GM12864 (cell line): Measurements from ENCODE around the gene C2CD2.

Experiments
- DNase-seq: peaks from one replicate; pipeline ENCODE4 v3.0.0-alpha.2; 2011; ENCODE audit warnings: low read depth
- H3K4me3 ChIP-seq: 2 replicates; pipeline ENCODE4 v1.5.1; 2011; ENCODE audit warnings: mild to moderate bottlenecking, low read depth, low read length, control low read depth
- TF ChIP-seq, protein P1 (sequence below): IDR thresholded peaks from 2 replicates; pipeline ENCODE4 v1.5.1; 2011; ENCODE audit warnings: low read depth, mild to moderate bottlenecking, moderate library complexity, low read length, control low read depth, inconsistent platforms; ENCODE audit errors: missing control alignments

The C2CD2 gene

DNA sequence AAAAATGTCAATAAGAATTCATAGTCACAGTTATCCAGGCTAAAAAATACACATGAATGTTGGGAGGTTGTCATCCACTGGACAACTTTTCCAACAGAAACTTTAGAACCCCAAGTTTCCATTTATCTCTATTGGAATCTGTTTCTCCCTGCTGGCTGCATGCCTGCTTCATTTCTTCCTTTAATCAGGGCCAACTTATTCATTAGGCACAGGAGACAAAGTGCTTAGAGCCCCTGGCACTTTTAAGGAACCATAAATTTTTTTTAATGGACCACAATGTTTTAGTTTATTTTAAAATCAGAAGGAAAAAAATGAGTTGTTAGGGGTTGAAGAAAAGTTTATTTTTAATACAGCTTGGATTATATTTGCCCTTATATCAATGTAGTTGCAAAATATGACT lies 26.7 kb upstream of the C2CD2 start:
- no peak for DNase-seq
- no peak overlapping the region for H3K4me3 ChIP-seq
- TF ChIP-seq, protein P1, sequence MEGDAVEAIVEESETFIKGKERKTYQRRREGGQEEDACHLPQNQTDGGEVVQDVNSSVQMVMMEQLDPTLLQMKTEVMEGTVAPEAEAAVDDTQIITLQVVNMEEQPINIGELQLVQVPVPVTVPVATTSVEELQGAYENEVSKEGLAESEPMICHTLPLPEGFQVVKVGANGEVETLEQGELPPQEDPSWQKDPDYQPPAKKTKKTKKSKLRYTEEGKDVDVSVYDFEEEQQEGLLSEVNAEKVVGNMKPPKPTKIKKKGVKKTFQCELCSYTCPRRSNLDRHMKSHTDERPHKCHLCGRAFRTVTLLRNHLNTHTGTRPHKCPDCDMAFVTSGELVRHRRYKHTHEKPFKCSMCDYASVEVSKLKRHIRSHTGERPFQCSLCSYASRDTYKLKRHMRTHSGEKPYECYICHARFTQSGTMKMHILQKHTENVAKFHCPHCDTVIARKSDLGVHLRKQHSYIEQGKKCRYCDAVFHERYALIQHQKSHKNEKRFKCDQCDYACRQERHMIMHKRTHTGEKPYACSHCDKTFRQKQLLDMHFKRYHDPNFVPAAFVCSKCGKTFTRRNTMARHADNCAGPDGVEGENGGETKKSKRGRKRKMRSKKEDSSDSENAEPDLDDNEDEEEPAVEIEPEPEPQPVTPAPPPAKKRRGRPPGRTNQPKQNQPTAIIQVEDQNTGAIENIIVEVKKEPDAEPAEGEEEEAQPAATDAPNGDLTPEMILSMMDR, result no peak

DNA sequence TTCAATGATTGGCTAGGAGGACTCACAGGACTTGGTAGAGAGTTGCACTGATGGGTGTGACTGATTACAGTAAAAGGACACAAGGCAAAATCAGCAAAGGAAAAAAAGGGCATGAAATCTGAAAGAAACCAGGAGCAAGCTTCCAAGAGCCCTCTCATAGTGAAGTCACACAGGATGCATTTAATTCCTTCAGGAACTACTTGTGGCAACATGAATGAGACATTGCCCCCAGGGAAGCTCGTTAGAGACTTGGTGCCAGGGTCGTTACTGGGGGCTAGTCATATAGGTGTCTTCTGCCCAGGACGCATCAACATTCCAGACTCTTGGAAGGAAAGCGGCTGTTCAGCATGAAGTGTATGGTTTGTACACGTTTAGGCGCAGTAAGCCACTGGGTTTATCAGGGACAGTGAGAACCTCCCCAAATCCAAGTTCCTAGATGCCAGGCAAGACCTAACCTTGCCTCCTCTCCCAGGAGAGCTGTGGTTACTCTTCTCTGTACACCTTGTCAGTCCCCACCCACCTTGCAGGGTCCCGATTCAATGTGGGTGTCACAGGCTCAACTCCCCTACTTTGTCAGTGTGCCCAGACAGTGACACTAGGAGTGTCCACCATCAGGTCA lies 26.0 kb upstream of the C2CD2 start:
- TF ChIP-seq, protein P1, result no peak
- H3K4me3 ChIP-seq, result no peak overlapping the region
- DNase-seq, result no peak

DNA sequence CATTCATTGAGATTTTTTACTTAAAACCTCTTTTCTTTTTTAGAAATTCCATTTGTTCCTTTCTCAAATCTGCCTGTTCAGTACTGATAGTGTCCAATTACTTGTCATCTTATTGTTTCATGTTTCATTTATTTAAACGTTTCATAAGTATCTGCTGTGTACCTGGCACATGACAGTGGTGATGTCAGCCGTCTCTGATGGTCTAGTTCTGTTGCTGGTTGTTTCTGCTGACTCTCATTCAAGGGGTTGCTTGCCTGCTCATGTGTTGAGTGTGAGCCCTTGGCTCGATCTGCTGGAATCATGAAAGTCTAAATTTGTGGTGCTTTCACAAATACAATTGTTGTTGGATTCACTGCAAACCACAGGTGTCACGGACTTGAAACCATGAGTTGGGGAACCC lies 25.5 kb upstream of the C2CD2 start:
- TF ChIP-seq, protein P1, result no peak
- DNase-seq, result no peak
- H3K4me3 ChIP-seq, result no peak overlapping the region

DNA sequence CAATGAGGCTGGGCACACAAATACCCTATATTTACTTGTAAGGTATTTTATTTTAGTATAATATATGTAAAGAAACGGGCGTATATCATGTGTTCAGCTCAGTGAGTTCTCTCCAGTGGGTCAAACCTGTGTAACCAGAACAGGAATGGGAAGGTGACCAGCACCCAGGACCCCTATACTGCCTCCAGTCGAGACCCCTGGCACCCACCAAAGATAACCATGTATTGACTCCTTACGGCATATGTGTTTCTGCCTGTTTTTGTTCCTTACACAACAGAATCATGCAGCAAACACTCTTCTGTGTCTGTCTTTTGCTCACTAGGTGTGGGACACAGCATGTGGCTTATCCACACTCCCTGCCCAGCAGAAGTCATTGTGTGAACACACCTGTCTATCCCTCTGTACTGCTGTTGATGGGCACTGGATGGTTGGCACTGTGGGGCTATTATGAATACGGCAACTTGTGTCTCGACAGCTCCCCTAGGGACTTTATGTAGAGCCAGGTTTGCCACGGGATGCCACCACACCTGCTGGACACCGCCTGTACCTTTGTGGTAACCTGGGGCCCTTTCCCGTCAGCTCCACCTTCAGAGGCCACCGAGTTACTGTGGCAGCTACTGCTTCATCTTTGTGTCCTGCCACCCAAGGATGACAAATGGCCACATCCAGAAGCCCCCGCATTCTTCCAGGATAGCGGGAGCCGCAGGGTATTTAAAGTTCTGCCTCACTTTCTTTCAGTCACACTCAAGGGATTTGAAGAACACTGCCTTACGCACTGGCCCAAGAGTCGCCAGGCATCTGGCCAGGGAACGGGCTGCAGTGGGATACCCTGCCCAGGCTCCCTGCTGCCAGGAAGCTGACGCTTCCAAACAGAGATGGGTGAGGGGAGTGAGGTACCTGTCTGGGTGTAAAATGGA lies 23.5 kb upstream of the C2CD2 start:
- H3K4me3 ChIP-seq, result no peak overlapping the region
- TF ChIP-seq, protein P1, result no peak
- DNase-seq, result no peak

DNA sequence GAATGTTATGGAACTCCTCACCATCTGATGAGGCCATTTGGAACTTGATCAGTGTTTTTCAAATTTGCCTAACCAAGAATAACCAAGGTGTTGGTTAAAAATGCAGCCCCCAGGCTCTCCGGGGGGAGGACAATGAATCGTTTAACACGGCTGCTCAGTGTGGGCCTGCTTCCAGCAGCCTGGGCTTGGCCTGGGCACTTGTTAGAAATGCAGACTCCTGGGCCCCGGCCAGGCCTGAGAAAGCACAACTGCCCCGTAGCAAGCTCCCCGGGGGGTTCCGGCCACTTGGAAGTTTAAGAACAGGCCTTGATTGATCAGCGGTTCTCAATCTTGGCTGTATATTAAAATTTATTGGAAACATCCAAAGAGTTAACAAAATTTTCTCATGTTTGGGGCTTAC lies 22.8 kb upstream of the C2CD2 start:
- TF ChIP-seq, protein P1, result no peak
- DNase-seq, result no peak
- no peak overlapping the region for H3K4me3 ChIP-seq

DNA sequence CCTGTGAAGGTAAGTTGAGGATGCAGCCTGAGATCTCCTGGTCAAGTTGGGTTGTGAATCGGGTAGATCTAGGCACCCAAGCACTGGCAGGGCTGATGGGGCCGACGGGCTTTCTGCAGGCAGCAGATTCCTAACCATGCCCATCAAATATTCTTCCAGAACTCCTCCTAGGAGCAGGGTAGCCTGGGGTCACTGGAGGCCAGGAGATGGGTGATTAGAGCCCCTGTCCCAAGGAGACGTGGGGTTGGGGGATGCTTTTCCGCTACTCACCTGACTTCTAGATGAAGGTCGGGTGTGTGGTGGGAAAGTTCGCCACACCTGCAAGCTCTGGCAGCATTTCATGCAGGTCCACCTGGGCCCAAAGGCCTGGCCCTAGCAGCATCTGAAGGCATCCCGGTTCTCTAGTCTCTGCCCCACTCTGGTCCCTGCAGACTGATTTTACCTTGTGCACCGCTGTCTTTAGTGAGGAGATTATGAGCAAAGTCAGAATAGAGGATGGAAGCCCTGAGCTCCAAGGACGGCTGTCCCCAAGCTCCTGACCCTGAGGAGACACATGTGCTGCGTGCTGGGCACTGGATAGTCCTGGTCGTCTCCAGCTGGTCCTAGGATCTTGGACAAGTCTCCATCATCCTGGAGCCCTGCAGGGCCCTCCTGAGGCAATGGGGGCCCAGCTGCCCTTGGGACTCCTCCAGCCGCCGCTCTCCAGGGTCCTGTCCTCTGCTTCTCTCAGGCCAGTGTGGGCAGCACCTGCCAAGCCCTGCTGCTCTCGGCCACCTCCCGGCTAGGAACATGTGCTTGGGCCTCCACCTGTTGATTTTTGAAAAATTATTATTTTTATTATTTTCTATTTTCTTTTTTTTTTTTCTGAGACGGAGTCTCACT lies 21.8 kb upstream of the C2CD2 start:
- DNase-seq, result no peak
- TF ChIP-seq, protein P1, result no peak
- H3K4me3 ChIP-seq, result no peak overlapping the region
